HG03575 (cell line): ENCODE results near the gene TXNRD2.

Source experiments
- ATAC-seq: cut with Tn5 transposase; IDR thresholded peaks from one replicate; pipeline ENCODE4 v1.9.1; 2021; ENCODE audit not compliant: unreplicated experiment, insufficient number of reproducible peaks, low FRiP score; ENCODE audit errors: extremely low read depth

The TXNRD2 gene

GRCh38 chr22:19969141-19969928 is 27.7 kb upstream of the TXNRD2 start:
- ATAC-seq: no peak

GRCh38 chr22:19968450-19968891 is 26.9 kb upstream of the TXNRD2 start:
- no peak for ATAC-seq

GRCh38 chr22:19967850-19968449 is 26.3 kb upstream of the TXNRD2 start:
- ATAC-seq: no peak

- no peak for ATAC-seq
Observed at GRCh38 chr22:19966908-19967750, 25.5 kb upstream of the TXNRD2 start.

GRCh38 chr22:19965771-19966709 is 24.4 kb upstream of the TXNRD2 start:
- no peak for ATAC-seq

- ATAC-seq: no peak
Observed at GRCh38 chr22:19964701-19965386, 23.2 kb upstream of the TXNRD2 start.

GRCh38 chr22:19963863-19964642 is 22.4 kb upstream of the TXNRD2 start:
- no peak for ATAC-seq

- ATAC-seq: no peak
Observed at GRCh38 chr22:19962909-19963806, 21.5 kb upstream of the TXNRD2 start.

GRCh38 chr22:19962246-19962908 is 20.8 kb upstream of the TXNRD2 start:
- no peak for ATAC-seq

- ATAC-seq: no peak
Observed at GRCh38 chr22:19961868-19962245, 20.2 kb upstream of the TXNRD2 start.

- no peak for ATAC-seq
Observed at GRCh38 chr22:19961201-19961580, 19.6 kb upstream of the TXNRD2 start.

GRCh38 chr22:19960491-19961200 is 19.0 kb upstream of the TXNRD2 start:
- no peak for ATAC-seq

GRCh38 chr22:19959587-19960490 is 18.2 kb upstream of the TXNRD2 start:
- no peak for ATAC-seq

- ATAC-seq: no peak
Observed at GRCh38 chr22:19959043-19959586, 17.5 kb upstream of the TXNRD2 start.
